H1 (cell line): ENCODE data around the gene FBN1. TPM values are rescaled to one million over a fixed set of nuclear protein-coding genes. Genes with fewer than 3 reads are reported as not detected.

Experiments used
- CTCF ChIA-PET: fragments of 300-600 bp; sonication (Branson Sonifier 250); formaldehyde crosslinking; loops from one replicate; lab custom pipeline; 2021; ENCODE audit not compliant: partially characterized antibody; lab: Charles Lee
- POLR2A ChIA-PET: fragments of 300-600 bp; sonication (Branson Sonifier 250); formaldehyde crosslinking; loops from one replicate; lab custom pipeline; 2021; ENCODE audit warnings: inconsistent platforms; ENCODE audit not compliant: partially characterized antibody; lab: Charles Lee
- DNase-seq, 2 experiments: peaks; one replicate each; pipeline versions ENCODE4 v3.0.0 to v3.0.0-alpha.2; 2010 to 2022; ENCODE audit warnings: low spot score in 2 of 2, low read depth in 1 of 2, mixed read lengths in 1 of 2
- FAIRE-seq: peaks from 2 replicates; lab custom pipeline; 2011; peaks lifted over from hg19 to GRCh38; lab: Jason Lieb, UNC
- H2AFZ ChIP-seq: 2 replicates; pipeline ENCODE4 v1.8.1; 2012; ENCODE audit warnings: low read length, inconsistent platforms
- H2AK5ac ChIP-seq: 2 replicates; pipeline ENCODE4 v1.6.1; 2013; ENCODE audit warnings: low read depth, low read length
- H2BK120ac ChIP-seq: replicated peaks from 2 replicates; pipeline ENCODE3; 2013; ENCODE audit warnings: low read depth, low read length, inconsistent platforms
- H2BK12ac ChIP-seq: 2 replicates; pipeline ENCODE4 v1.6.1; 2013; ENCODE audit warnings: low read depth, low read length
- H2BK15ac ChIP-seq: 2 replicates; pipeline ENCODE4 v1.6.1; 2013; ENCODE audit warnings: low read length
- H2BK20ac ChIP-seq: 2 replicates; pipeline ENCODE4 v1.6.1; 2013; ENCODE audit warnings: low read length
- H2BK5ac ChIP-seq: 2 replicates; pipeline ENCODE4 v1.6.1; 2013; ENCODE audit warnings: low read depth, low read length
- H3K14ac ChIP-seq: 2 replicates; pipeline ENCODE4 v1.6.1; 2013; ENCODE audit warnings: inconsistent platforms; ENCODE audit not compliant: insufficient read length
- H3K18ac ChIP-seq: 2 replicates; pipeline ENCODE4 v1.6.1; 2013; ENCODE audit warnings: low read length; ENCODE audit errors: extremely low read depth
- H3K23ac ChIP-seq: 2 replicates; pipeline ENCODE4 v1.6.1; 2013; ENCODE audit warnings: inconsistent platforms; ENCODE audit not compliant: insufficient read length
- H3K23me2 ChIP-seq: 2 replicates; pipeline ENCODE4 v1.6.1; 2013; ENCODE audit warnings: low read depth, low read length
- H3K27ac ChIP-seq: 2 replicates; pipeline ENCODE4 v1.6.1; 2011; ENCODE audit warnings: low read depth, low read length, inconsistent platforms
- H3K27me3 ChIP-seq, 4 experiments: replicated peaks in 1 of 4; 1 replicate in 1 of 4; 2 replicates in 3 of 4; pipeline versions ENCODE4 v1.6.1 to v1.8.1; 2011 to 2013; ENCODE audit warnings: low read length in 3 of 4, mild to moderate bottlenecking in 3 of 4, inconsistent platforms in 2 of 4, mixed read lengths in 2 of 4, moderate library complexity in 1 of 4; ENCODE audit not compliant: control insufficient read depth in 3 of 4, insufficient read depth in 3 of 4; ENCODE audit errors: extremely low read depth in 1 of 4
- H3K36me3 ChIP-seq, 4 experiments: 2 replicates each; pipeline versions ENCODE4 v1.6.1 to v1.8.1; 2011 to 2013; ENCODE audit warnings: mild to moderate bottlenecking in 4 of 4, low read length in 3 of 4, moderate library complexity in 2 of 4, control low read depth in 1 of 4, inconsistent platforms in 1 of 4; ENCODE audit not compliant: insufficient read depth in 4 of 4, control insufficient read depth in 2 of 4
- H3K4ac ChIP-seq: replicated peaks from 2 replicates; pipeline ENCODE3; 2013; ENCODE audit warnings: low read length, low read depth, mixed read lengths, inconsistent platforms; ENCODE audit not compliant: insufficient read length
- H3K4me1 ChIP-seq, 4 experiments: replicated peaks in 1 of 4; 1 replicate in 1 of 4; 2 replicates in 3 of 4; pipeline versions ENCODE4 v1.6.1 to v1.8.1; 2011 to 2013; ENCODE audit warnings: low read length in 3 of 4, inconsistent platforms in 2 of 4, mixed read lengths in 1 of 4; ENCODE audit not compliant: insufficient read depth in 4 of 4, control insufficient read depth in 3 of 4
- H3K4me2 ChIP-seq, 2 experiments: 2 replicates each; pipeline versions ENCODE4 v1.6.1 to v1.8.1; 2011 to 2013; ENCODE audit warnings: low read depth in 2 of 2, low read length in 2 of 2, control low read depth in 1 of 2, inconsistent platforms in 1 of 2, mild to moderate bottlenecking in 1 of 2; ENCODE audit not compliant: insufficient read depth in 1 of 2
- H3K4me3 ChIP-seq, 4 experiments: fragments of 200-600, 300-600 bp in 1 of 4; sonication (generic), shearing (Covaris generic), sonication (Bioruptor Twin) in 1 of 4; 2 replicates each; pipeline versions ENCODE4 v1.5.1 to v1.8.1; 2011 to 2016; ENCODE audit warnings: low read length in 4 of 4, low read depth in 3 of 4, control low read depth in 2 of 4, inconsistent platforms in 2 of 4, mild to moderate bottlenecking in 2 of 4, mixed read lengths in 1 of 4, moderate library complexity in 1 of 4; ENCODE audit not compliant: insufficient read depth in 2 of 4; ENCODE audit errors: extremely low read depth in 1 of 4
- H3K56ac ChIP-seq: replicated peaks from 2 replicates; pipeline ENCODE3; 2013; ENCODE audit warnings: low read depth, mild to moderate bottlenecking, mixed read lengths, low read length, inconsistent platforms; ENCODE audit not compliant: insufficient read length
- H3K79me1 ChIP-seq: 2 replicates; pipeline ENCODE4 v1.6.1; 2013; ENCODE audit warnings: low read depth, low read length, control low read depth
- H3K79me2 ChIP-seq, 2 experiments: 2 replicates each; pipeline versions ENCODE4 v1.6.1 to v1.8.1; 2012 to 2013; ENCODE audit warnings: low read length in 2 of 2, mild to moderate bottlenecking in 2 of 2, inconsistent platforms in 1 of 2; ENCODE audit not compliant: insufficient read depth in 2 of 2, control insufficient read depth in 1 of 2
- H3K9ac ChIP-seq, 4 experiments: replicated peaks in 1 of 4; 1 replicate in 1 of 4; 2 replicates in 3 of 4; pipeline versions ENCODE4 v1.6.1 to v1.8.1; 2011 to 2013; ENCODE audit warnings: low read depth in 3 of 4, low read length in 3 of 4, control low read depth in 2 of 4, mild to moderate bottlenecking in 2 of 4, moderate library complexity in 2 of 4, inconsistent platforms in 1 of 4; ENCODE audit errors: extremely low read depth in 1 of 4
- H3K9me3 ChIP-seq, 2 experiments: 2 replicates each; pipeline versions ENCODE4 v1.6.1 to v1.8.1; 2012 to 2013; ENCODE audit warnings: mild to moderate bottlenecking in 2 of 2, moderate library complexity in 2 of 2, control low read depth in 1 of 2, inconsistent platforms in 1 of 2, low read depth in 1 of 2, low read length in 1 of 2, mixed read lengths in 1 of 2; ENCODE audit not compliant: insufficient read depth in 2 of 2
- H4K20me1 ChIP-seq, 2 experiments: replicated peaks in 1 of 2; 2 replicates each; pipeline versions ENCODE3 to v1.8.1; 2011 to 2013; ENCODE audit warnings: inconsistent platforms in 2 of 2, low read length in 2 of 2, mild to moderate bottlenecking in 1 of 2; ENCODE audit not compliant: insufficient read depth in 2 of 2, control insufficient read depth in 1 of 2
- H4K5ac ChIP-seq: 2 replicates; pipeline ENCODE4 v1.6.1; 2013; ENCODE audit warnings: low read length, low read depth, mixed read lengths, inconsistent platforms; ENCODE audit not compliant: insufficient read length
- H4K8ac ChIP-seq: 2 replicates; pipeline ENCODE4 v1.8.0; 2013; ENCODE audit warnings: mild to moderate bottlenecking, moderate library complexity, low read length, inconsistent platforms; ENCODE audit not compliant: insufficient read depth; ENCODE audit errors: extremely low read depth
- H4K91ac ChIP-seq: replicated peaks from 2 replicates; pipeline ENCODE3; 2013; ENCODE audit warnings: low read length, mixed read lengths, inconsistent platforms; ENCODE audit not compliant: insufficient read length
- ATF3 ChIP-seq: IDR thresholded peaks from 2 replicates; pipeline ENCODE4 v1.6.1; 2011; ENCODE audit warnings: low read depth, mild to moderate bottlenecking, low read length; ENCODE audit not compliant: insufficient read depth
- CBX8 ChIP-seq: fragments of 300-800, 300-1000 bp; sonication (generic); IDR thresholded peaks from 2 replicates; pipeline ENCODE4 v1.7.1; 2016; ENCODE audit warnings: low read depth, low read length, borderline replicate concordance
- CHD2 ChIP-seq: IDR thresholded peaks from 2 replicates; pipeline ENCODE4 v1.6.1; 2012; ENCODE audit warnings: low read length, improper control_type of control experiment
- E2F6 ChIP-seq: IDR thresholded peaks from 2 replicates; pipeline ENCODE4 v1.6.1; 2012; ENCODE audit warnings: inconsistent platforms
- GABPA ChIP-seq: IDR thresholded peaks from 2 replicates; pipeline ENCODE4 v1.6.1; 2011; ENCODE audit warnings: mild to moderate bottlenecking, low read length, moderate library complexity, borderline replicate concordance; ENCODE audit not compliant: insufficient read depth
- NRF1 ChIP-seq: IDR thresholded peaks from 2 replicates; pipeline ENCODE4 v1.6.1; 2011; ENCODE audit warnings: mild to moderate bottlenecking, low read depth, low read length, improper control_type of control experiment
- RXRA ChIP-seq: IDR thresholded peaks from 2 replicates; pipeline ENCODE4 v1.6.1; 2011; ENCODE audit warnings: low read depth, mild to moderate bottlenecking, low read length, moderate library complexity; ENCODE audit not compliant: insufficient read depth
- SIX5 ChIP-seq: IDR thresholded peaks from 2 replicates; pipeline ENCODE4 v1.6.1; 2011; ENCODE audit warnings: mild to moderate bottlenecking, low read depth, low read length
- SP1 ChIP-seq: IDR thresholded peaks from 2 replicates; pipeline ENCODE4 v1.6.1; 2011; ENCODE audit warnings: low read depth, low read length
- SP4 ChIP-seq: IDR thresholded peaks from 2 replicates; pipeline ENCODE4 v1.6.1; 2012; ENCODE audit warnings: low read length, inconsistent platforms
- SRF ChIP-seq: IDR thresholded peaks from 2 replicates; pipeline ENCODE4 v1.6.1; 2011; ENCODE audit warnings: mild to moderate bottlenecking, low read depth, low read length, moderate library complexity
- WGBS, 2 experiments: shearing (Covaris generic) in 1 of 2; methylation state at CpG; one replicate each; pipeline versions ENCODE4 v1.1.6 to v1.1.7; 2013 to 2015; ENCODE audit warnings: low lambda C conversion rate in 2 of 2, mixed read lengths in 2 of 2, inconsistent platforms in 1 of 2, low coverage in 1 of 2, missing lambda C conversion rate in 1 of 2; ENCODE audit not compliant: insufficient replicate concordance in 2 of 2, insufficient coverage in 1 of 2, insufficient read length in 1 of 2; ENCODE audit errors: extremely low coverage in 1 of 2, missing lambda C conversion rate in 1 of 2; 5-methylcytosine and 5-hydroxymethylcytosine counted together
- polyA plus RNA-seq, 7 experiments: library from polyadenylated mRNA; depleted of rRNA in 3 of 7; stranded (reverse) in 5 of 7; unstranded in 2 of 7; fragments of >200 nt in 5 of 7; fragments of 200-250 nt in 2 of 7; gene quantifications; 1 replicate in 5 of 7; 2 replicates in 1 of 7; 4 replicates in 1 of 7; pipeline versions ENCODE4 v1.2.1 to v1.2.3, GENCODE V29; 2011 to 2013; ENCODE audit warnings: missing spikeins in 2 of 7, mixed read lengths in 2 of 7
- total RNA-seq: library from RNA; stranded (reverse); fragmentation: NEBNext Ultra II Directional; extraction: Animal tissue kit (Norgen Biotek cat#: 25700); gene quantifications from 2 replicates; pipeline ENCODE4 v1.2.1, GENCODE V29; 2021

Gene FBN1
- total and polyA plus RNA-seq, 2 of the 8 experiments (the other 6 are each of a cell fraction or from before 2014, with no cell fraction given), result 3.0 to 4.0 TPM

- Histone ChIP-seq H3K36me3 (no peaks in the 10 kb centered on the region), H3K4me3 (no peak overlapping the region), H3K9ac (no peak overlapping the region), H3K4me1 (no peaks in the 10 kb centered on the region; a peak in 1 of 7 replicates), H3K9me3 (no peaks in the 10 kb centered on the region), H3K14ac (no peak overlapping the region), H2AFZ (no peak overlapping the region), H3K18ac (no peak overlapping the region), H4K91ac (no peak overlapping the region), H2AK5ac (no peak overlapping the region), H4K8ac (no peak overlapping the region), H3K56ac (no peak overlapping the region), H3K79me1 (no peaks in the 10 kb centered on the region), H4K20me1 (no peaks in the 10 kb centered on the region), H3K23ac (no peak overlapping the region), H3K23me2 (no peaks in the 10 kb centered on the region; the same call in 1 of the 2 replicates), H2BK120ac (no peak overlapping the region), H2BK12ac (no peak overlapping the region), H3K79me2 (no peaks in the 10 kb centered on the region), H4K5ac (no peak overlapping the region), H2BK5ac (no peak overlapping the region), H3K27me3 (peaks cover 0 to under 1% (median 0%) of the 10 kb centered on the region in 4 experiments; a peak in 1 of 7 replicates), H2BK15ac (no peak overlapping the region), H3K4me2 (no peak overlapping the region), H3K4ac (no peak overlapping the region), H3K27ac (no peak overlapping the region), H2BK20ac (no peak overlapping the region)
- DNase-seq, result no peak
- FAIRE-seq, result no peak
- 89% methylated on average over 2 of the region's 2 CpGs; no CpG with 5 or more reads in 1 of the 2 experiments for WGBS, 2 experiments
- TF ChIP-seq SP4, result no peak
- TF ChIP-seq SRF, result no peak
- no peak for TF ChIP-seq RXRA
- no peak for TF ChIP-seq GABPA
- TF ChIP-seq CBX8, result no peak
- no peak for TF ChIP-seq CHD2
- no peak for TF ChIP-seq ATF3
- TF ChIP-seq NRF1, result no peak
- no peak for TF ChIP-seq SP1
- TF ChIP-seq SIX5, result no peak
- TF ChIP-seq E2F6, result no peak
- ChIA-PET CTCF (interaction anchor here (1.3 to 3.1 kb wide), 2 partner anchors 10 to 13 kb away, joined by 4 to 11 read pairs; no protein-coding TSS in a partner anchor), POLR2A (interaction anchor here (0.7 kb wide), 1 partner anchor 1555 kb away, joined by 3 read pairs; no protein-coding TSS in a partner anchor)
These were observed 7.9 kb downstream of the FBN1 start for GRCh38 chr15:48637639-48638038.
